ENCODE data around the gene ITPR2.

DNA sequence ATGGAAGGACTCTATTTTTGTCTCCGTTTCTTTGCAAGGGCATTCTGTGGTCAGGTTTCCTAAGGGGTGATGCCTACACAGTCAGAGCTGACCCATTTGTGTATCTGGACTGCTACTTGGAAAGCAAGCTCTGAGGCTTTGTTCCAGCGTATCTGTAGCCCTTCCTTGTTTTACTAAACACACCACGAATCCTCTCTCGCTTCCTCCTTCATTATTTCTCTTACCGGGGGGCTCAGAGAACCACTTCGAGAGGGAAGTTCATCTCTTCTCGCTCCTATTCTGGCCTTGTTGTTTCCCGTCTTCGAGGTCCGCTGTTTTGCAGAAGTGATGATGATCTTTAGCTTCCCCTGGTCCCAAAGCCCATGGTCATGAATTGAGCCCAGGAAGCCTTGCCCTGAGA, 472.9 kb downstream of the ITPR2 start:
- TF ChIP-seq, protein P1, sequence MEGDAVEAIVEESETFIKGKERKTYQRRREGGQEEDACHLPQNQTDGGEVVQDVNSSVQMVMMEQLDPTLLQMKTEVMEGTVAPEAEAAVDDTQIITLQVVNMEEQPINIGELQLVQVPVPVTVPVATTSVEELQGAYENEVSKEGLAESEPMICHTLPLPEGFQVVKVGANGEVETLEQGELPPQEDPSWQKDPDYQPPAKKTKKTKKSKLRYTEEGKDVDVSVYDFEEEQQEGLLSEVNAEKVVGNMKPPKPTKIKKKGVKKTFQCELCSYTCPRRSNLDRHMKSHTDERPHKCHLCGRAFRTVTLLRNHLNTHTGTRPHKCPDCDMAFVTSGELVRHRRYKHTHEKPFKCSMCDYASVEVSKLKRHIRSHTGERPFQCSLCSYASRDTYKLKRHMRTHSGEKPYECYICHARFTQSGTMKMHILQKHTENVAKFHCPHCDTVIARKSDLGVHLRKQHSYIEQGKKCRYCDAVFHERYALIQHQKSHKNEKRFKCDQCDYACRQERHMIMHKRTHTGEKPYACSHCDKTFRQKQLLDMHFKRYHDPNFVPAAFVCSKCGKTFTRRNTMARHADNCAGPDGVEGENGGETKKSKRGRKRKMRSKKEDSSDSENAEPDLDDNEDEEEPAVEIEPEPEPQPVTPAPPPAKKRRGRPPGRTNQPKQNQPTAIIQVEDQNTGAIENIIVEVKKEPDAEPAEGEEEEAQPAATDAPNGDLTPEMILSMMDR (conservative IDR thresholded peaks at IDR 0.05; ENCODE audit: low read depth, low read length), result no peak
- no peak for TF ChIP-seq EZH2phosphoT487 (IDR thresholded peaks at IDR 0.05; ENCODE audit: borderline replicate concordance, low read length)

Data from PC-3 (cell line).